K562 (cell line): ENCODE measurements around the gene PDE1C. TPM values are rescaled to one million over a fixed set of nuclear protein-coding genes. Genes with fewer than 3 reads are reported as not detected.

ENCODE experiments used
- ATAC-seq: fragments of 200-7000 bp; cut with Tn5 transposase; 3 replicates; pipeline ENCODE4 v1.9.1; 2020; ENCODE audit warnings: moderate library complexity
- BruUV-seq: library from RNA; stranded (reverse); fragments of 400-500 nt; replicated peaks from 2 replicates; lab custom pipeline; 2021; lab: Mats Ljungman, UMichigan
- CTCF ChIA-PET: fragments of 300-600 bp; formaldehyde crosslinking; extraction: SDS; loops from one replicate; lab custom pipeline; 2021; ENCODE audit warnings: low intra/inter-chr PET ratio; lab: Yijun Ruan, JAX
- POLR2A ChIA-PET: fragments of 300-600, 350-650 bp; sonication (Branson Sonifier 250); formaldehyde crosslinking; extraction: SDS; loops from one replicate; lab custom pipeline; 2021; ENCODE audit warnings: antibody characterized with exemption, inconsistent platforms; lab: Yijun Ruan, JAX
- DNase-seq, 4 experiments: peaks; one replicate each; pipeline versions ENCODE4 v3.0.0 to v3.0.0-alpha.2; 2011 to 2018; ENCODE audit warnings: low spot score in 3 of 4, mixed read lengths in 3 of 4; ENCODE audit errors: extremely low read depth in 1 of 4
- FAIRE-seq: peaks from 2 replicates; lab custom pipeline; 2011; peaks lifted over from hg19 to GRCh38; lab: Jason Lieb, UNC
- H2AFZ ChIP-seq: 2 replicates; pipeline ENCODE4 v1.6.0; 2011; ENCODE audit warnings: low read depth, low read length, control low read depth, inconsistent platforms
- H3K27ac ChIP-seq: fragments of 200-600 bp; 3 replicates; pipeline ENCODE4 v1.8.0; 2011; ENCODE audit warnings: low read depth, mild to moderate bottlenecking, control low read depth, inconsistent platforms, low read length, moderate library complexity, mixed read lengths; ENCODE audit errors: extremely low read depth
- H3K27me3 ChIP-seq, 2 experiments: fragments of 300-600 bp in 1 of 2; 2 replicates in 1 of 2; 3 replicates in 1 of 2; pipeline versions ENCODE4 v1.6.0 to v1.8.0; 2011; ENCODE audit warnings: inconsistent platforms in 2 of 2, low read length in 2 of 2, mild to moderate bottlenecking in 1 of 2, mixed read lengths in 1 of 2, moderate library complexity in 1 of 2; ENCODE audit not compliant: control insufficient read depth in 2 of 2, insufficient read depth in 2 of 2
- H3K36me3 ChIP-seq: fragments of 300-600 bp; 3 replicates; pipeline ENCODE4 v1.8.0; 2011; ENCODE audit warnings: mild to moderate bottlenecking, low read length, inconsistent platforms; ENCODE audit not compliant: control insufficient read depth, insufficient read depth
- H3K4me1 ChIP-seq, 2 experiments: fragments of 200-600 bp in 1 of 2; replicated peaks in 1 of 2; 2 replicates in 1 of 2; 3 replicates in 1 of 2; pipeline versions ENCODE4 v1.5.1 to v1.8.0; 2011; ENCODE audit warnings: inconsistent platforms in 2 of 2, low read length in 2 of 2, mild to moderate bottlenecking in 1 of 2, mixed read lengths in 1 of 2, moderate library complexity in 1 of 2; ENCODE audit not compliant: control insufficient read depth in 2 of 2, insufficient read depth in 2 of 2
- H3K4me2 ChIP-seq: 2 replicates; pipeline ENCODE4 v1.6.1; 2011; ENCODE audit warnings: low read length, control low read depth, inconsistent platforms, mixed read lengths; ENCODE audit not compliant: insufficient read depth
- H3K4me3 ChIP-seq: fragments of 200-600 bp; sonication (generic), shearing (Covaris generic); 2 replicates; pipeline ENCODE4 v1.5.1; 2016; ENCODE audit warnings: control low read depth, inconsistent platforms
- H3K79me2 ChIP-seq: fragments of 200-600 bp; 3 replicates; pipeline ENCODE4 v1.8.0; 2011; ENCODE audit warnings: low read length, inconsistent platforms; ENCODE audit not compliant: control insufficient read depth, insufficient read depth
- H3K9ac ChIP-seq, 2 experiments: 2 replicates each; pipeline versions ENCODE4 v1.6.0 to v1.6.1; 2011; ENCODE audit warnings: low read depth in 2 of 2, low read length in 2 of 2, control low read depth in 1 of 2, inconsistent platforms in 1 of 2, mild to moderate bottlenecking in 1 of 2, mixed read lengths in 1 of 2; ENCODE audit not compliant: insufficient read depth in 1 of 2
- H3K9me1 ChIP-seq: one replicate; pipeline ENCODE4 v1.6.0; 2011; ENCODE audit warnings: inconsistent platforms, mild to moderate bottlenecking, low read length, moderate library complexity; ENCODE audit not compliant: control insufficient read depth, insufficient read depth
- H3K9me3 ChIP-seq: replicated peaks from 2 replicates; pipeline ENCODE4 v1.5.1; 2011; ENCODE audit warnings: low read depth, low read length, inconsistent platforms; ENCODE audit not compliant: control insufficient read depth, insufficient read depth
- H4K20me1 ChIP-seq: replicated peaks from 2 replicates; pipeline ENCODE4 v1.6.1; 2011; ENCODE audit warnings: low read length, inconsistent platforms, mixed read lengths; ENCODE audit not compliant: control insufficient read depth, insufficient read depth
- ARHGAP35 ChIP-seq: fragments of 450-650 bp; IDR thresholded peaks from 2 replicates; pipeline ENCODE4 v1.6.1; 2018; ENCODE audit not compliant: partially characterized antibody
- CBFA2T3 ChIP-seq: fragments of 450-650 bp; IDR thresholded peaks from 2 replicates; pipeline ENCODE4 v1.6.1; 2017
- CBFB ChIP-seq: sonication (generic); formaldehyde crosslinking; IDR thresholded peaks from 2 replicates; pipeline ENCODE4 v1.4.0; 2020; ENCODE audit warnings: mild to moderate bottlenecking, missing genetic modification reagents
- DDX20 ChIP-seq: fragments of 450-650 bp; IDR thresholded peaks from 2 replicates; pipeline ENCODE4 v1.6.1; 2016; ENCODE audit warnings: missing genetic modification characterization, low read depth, mild to moderate bottlenecking, missing compliant biosample characterization, moderate library complexity
- HDGF ChIP-seq: fragments of 450-650 bp; IDR thresholded peaks from 2 replicates; pipeline ENCODE4 v1.6.1; 2016
- HMGN3 ChIP-seq: IDR thresholded peaks from 2 replicates; pipeline ENCODE4 v1.6.1; 2011; ENCODE audit warnings: borderline replicate concordance, low read depth, mild to moderate bottlenecking, mixed read lengths, low read length; ENCODE audit not compliant: insufficient read length; ENCODE audit errors: extremely low read depth
- IRF9 ChIP-seq: fragments of 450-650 bp; IDR thresholded peaks from 2 replicates; pipeline ENCODE4 v1.6.1; 2016; ENCODE audit warnings: missing biosample characterization, missing genetic modification characterization
- NR3C1 ChIP-seq: sonication (generic); formaldehyde crosslinking; IDR thresholded peaks from 2 replicates; pipeline ENCODE4 v1.8.1; 2022; ENCODE audit warnings: missing genetic modification reagents
- RBM25 ChIP-seq: fragments of 200-400 bp; formaldehyde crosslinking; IDR thresholded peaks from 2 replicates; pipeline ENCODE4 v1.6.1; 2018; ENCODE audit warnings: low read length, low read depth, moderate library complexity; ENCODE audit not compliant: severe bottlenecking
- SMAD4 ChIP-seq: fragments of 250-450 bp; sonication (Bioruptor Pico); conservative IDR thresholded peaks from 2 replicates; pipeline ENCODE4 v1.8.0; 2021; ENCODE audit warnings: inconsistent platforms, mild to moderate bottlenecking, moderate library complexity
- THRA ChIP-seq: fragments of 450-650 bp; IDR thresholded peaks from 2 replicates; pipeline ENCODE4 v1.6.1; 2017; ENCODE audit warnings: mild to moderate bottlenecking, moderate library complexity
- THRAP3 ChIP-seq: fragments of 450-650 bp; IDR thresholded peaks from 2 replicates; pipeline ENCODE4 v1.6.1; 2016; ENCODE audit warnings: mild to moderate bottlenecking, inconsistent platforms, borderline replicate concordance
- TOE1 ChIP-seq, 2 experiments: fragments of 450-650 bp in 1 of 2; sonication (generic) in 1 of 2; formaldehyde crosslinking in 1 of 2; IDR thresholded peaks; 2 replicates each; pipeline versions ENCODE4 v1.7.1 to v1.8.0; 2016 to 2022; ENCODE audit warnings: borderline replicate concordance in 2 of 2, mild to moderate bottlenecking in 2 of 2, antibody characterized with exemption in 1 of 2, inconsistent platforms in 1 of 2, low read depth in 1 of 2, missing genetic modification reagents in 1 of 2, moderate library complexity in 1 of 2
- ZNF354B ChIP-seq: fragments of 250-450 bp; sonication (Bioruptor Pico); IDR thresholded peaks from 2 replicates; pipeline ENCODE4 v1.4.0; 2020
- WGBS: fragments of 100-300 bp; shearing (Covaris generic); methylation state at CpG from one replicate; pipeline ENCODE4 v1.1.6; 2016; ENCODE audit warnings: low coverage, mixed read lengths; ENCODE audit not compliant: insufficient coverage; ENCODE audit errors: missing lambda C conversion rate; 5-methylcytosine and 5-hydroxymethylcytosine counted together
- in situ Hi-C: fragments of 300-500 bp; cut with MboI; formaldehyde crosslinking; loops from 4 replicates; pipeline ENCODE4 v1.15.0; 2018; ENCODE audit warnings: inconsistent platforms, mixed read lengths
- intact Hi-C: fragments of 100-400 bp; cut with micrococcal nuclease; formaldehyde crosslinking; loops from 2 replicates; pipeline ENCODE4 v1.14.2; 2022
- polyA plus RNA-seq, 8 experiments: library from polyadenylated mRNA; depleted of rRNA in 4 of 8; stranded (reverse) in 5 of 8; unstranded in 3 of 8; fragments of >200 nt; fragmentation: Nextera tagmentation in 2 of 8; fragmentation: Illumina TruSeq in 1 of 8; extraction: Ambion mirVana in 2 of 8; extraction: Trizol in 1 of 8; gene quantifications; 2 replicates each; pipeline versions ENCODE4 v1.2.1 to v1.2.3, GENCODE V29; 2011 to 2014; ENCODE audit warnings: inconsistent platforms in 1 of 8, missing spikeins in 1 of 8
- total RNA-seq, 7 experiments: library from RNA; depleted of rRNA in 6 of 7; stranded (reverse); fragments of >200 nt in 6 of 7; fragmentation: Illumina TruSeq in 2 of 7; extraction: Trizol in 2 of 7; gene quantifications; 2 replicates each; pipeline versions ENCODE4 v1.2.1 to v1.2.3, GENCODE V29; 2011 to 2021; ENCODE audit warnings: low replicate concordance in 1 of 7

The PDE1C gene
- total and polyA plus RNA-seq, 9 of the 15 experiments (the other 6 are each of a cell fraction or from before 2014, with no cell fraction given), result under 0.01 to 0.01 TPM; not detected in 7

- CTCF ChIA-PET, result no interaction called here
These were observed 87.2 kb downstream of the PDE1C start for GRCh38 chr7:31982962-31983361.

More at GRCh38 chr7:31982962-31983361, 87.2 kb downstream of the PDE1C start:
- no peak for DNase-seq
- no peak overlapping the region for H3K4me3 ChIP-seq
- in situ Hi-C loops (no loop called here), intact Hi-C loops (no loop called here)
- no peak overlapping the region for H2AFZ ChIP-seq
- H3K9me3 ChIP-seq, result no peaks in the 10 kb centered on the region
- TF ChIP-seq ZNF354B (CRISPR knock-in tag) (no peak), THRAP3 (no peak), CBFB (no peak), ARHGAP35 (no peak), RBM25 (no peak), IRF9 (tag) (no peak), THRA (no peak), DDX20 (tag) (no peak), CBFA2T3 (no peak), NR3C1 (CRISPR knock-in tag) (no peak), HDGF (no peak), TOE1 (IDR thresholded peaks at IDR 0.05; ENCODE audit: borderline replicate concordance) (no peak), TOE1 (CRISPR knock-in tag; IDR thresholded peaks at IDR 0.05; ENCODE audit: borderline replicate concordance, low read depth) (no peak), HMGN3 (no peak), SMAD4 (CRISPR knock-in tag) (no peak)
- no peaks in the 10 kb centered on the region for H3K9me1 ChIP-seq
- H3K9ac ChIP-seq, result no peak overlapping the region
- ATAC-seq, result no peak
- H3K79me2 ChIP-seq, result no peaks in the 10 kb centered on the region
- FAIRE-seq, result no peak
- H3K36me3 ChIP-seq, result no peaks in the 10 kb centered on the region
- POLR2A ChIA-PET, result no interaction called here
- BruUV-seq, result no TSS peak
- no peaks in the 10 kb centered on the region for H3K4me1 ChIP-seq
- no peak overlapping the region for H3K4me2 ChIP-seq
- H3K27me3 ChIP-seq, result no peaks in the 10 kb centered on the region
- 0% methylated on average over 1 of the region's 1 CpG for WGBS
- H3K27ac ChIP-seq, result no peak overlapping the region
- H4K20me1 ChIP-seq, result no peaks in the 10 kb centered on the region
